Fibroblast of mammary gland (primary cell): ENCODE data around the gene C1QTNF5.
A peak's percentile ranks its signal among the peaks of the same experiment; 100 is the strongest.

Experiments
- DNase-seq: peaks from one replicate; pipeline ENCODE4 v3.0.0-alpha.2; 2010; ENCODE audit warnings: low read depth
- H3K4me3 ChIP-seq: 2 replicates; pipeline ENCODE4 v1.5.1; 2011; ENCODE audit warnings: low read depth, mild to moderate bottlenecking, low read length, moderate library complexity; ENCODE audit not compliant: control insufficient read depth
- CTCF ChIP-seq: conservative IDR thresholded peaks from 2 replicates; pipeline ENCODE4 v1.5.1; 2011; ENCODE audit warnings: low read depth, low read length, inconsistent platforms; ENCODE audit not compliant: control insufficient read depth, insufficient read depth

The C1QTNF5 gene

DNA sequence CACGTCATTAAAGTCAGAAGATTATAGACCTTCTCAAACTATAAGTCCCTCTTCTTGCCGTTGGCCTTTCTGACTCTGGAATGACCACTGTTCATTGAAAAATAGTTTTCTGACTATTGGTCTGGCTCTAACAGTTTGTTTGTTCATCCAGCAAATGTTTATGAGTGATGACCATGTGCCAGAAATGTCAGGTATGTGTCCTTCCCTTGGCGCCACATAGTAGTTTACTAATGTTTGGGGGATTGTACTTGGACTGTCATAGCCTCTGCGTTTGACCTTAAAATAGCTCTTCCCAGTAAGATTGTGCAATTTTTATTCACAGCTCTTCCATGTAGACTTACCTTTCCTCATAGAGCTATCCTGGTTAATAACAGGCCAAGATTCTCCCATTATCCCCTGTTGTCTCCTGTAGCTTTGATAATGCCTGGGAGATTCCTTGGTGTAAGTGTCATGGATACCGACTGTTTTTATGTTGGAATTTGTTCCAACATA, 37.4 kb downstream of the C1QTNF5 start:
- no peak overlapping the region for H3K4me3 ChIP-seq
- TF ChIP-seq CTCF = no peak
- no peak for DNase-seq

GRCh38 chr11:119300198-119300964, 40.3 kb downstream of the C1QTNF5 start:
- DNase-seq = no peak
- no peak overlapping the region for H3K4me3 ChIP-seq
- TF ChIP-seq CTCF = no peak

GRCh38 chr11:119299416-119299815, 41.3 kb downstream of the C1QTNF5 start:
- no peak for DNase-seq
- no peak for TF ChIP-seq CTCF

GRCh38 chr11:119298726-119299125, 42.0 kb downstream of the C1QTNF5 start:
- H3K4me3 ChIP-seq = no peak overlapping the region
- TF ChIP-seq CTCF = no peak
- DNase-seq = no peak

More at GRCh38 chr11:119299416-119299815, 41.3 kb downstream of the C1QTNF5 start:
- H3K4me3 ChIP-seq = no peak overlapping the region

- no peak overlapping the region for H3K4me3 ChIP-seq
- no peak for DNase-seq
- TF ChIP-seq CTCF = no peak
These were observed 42.7 kb downstream of the C1QTNF5 start for GRCh38 chr11:119297938-119298337.

DNA sequence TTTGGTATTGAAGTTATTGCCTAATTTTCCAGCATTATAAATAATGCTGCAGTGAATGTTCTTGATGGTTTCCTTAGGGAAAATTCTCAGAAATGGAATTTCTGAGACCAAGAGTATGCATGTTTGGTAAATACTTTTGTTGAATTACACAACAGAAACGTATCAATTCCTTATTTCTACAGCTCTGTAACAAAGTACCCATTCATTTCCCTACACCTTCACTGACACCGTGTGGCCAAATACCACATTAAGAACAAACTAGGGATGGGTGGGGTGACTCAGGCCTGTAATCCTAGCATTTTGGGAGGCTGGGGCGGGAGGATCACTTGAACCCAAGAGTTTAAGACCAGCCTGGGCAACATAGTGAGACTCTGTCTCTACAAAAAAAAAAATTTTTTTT, 45.5 kb downstream of the C1QTNF5 start:
- peak; percentile 37 for DNase-seq
- H3K4me3 ChIP-seq = no peak overlapping the region
- peak; percentile 16 for TF ChIP-seq CTCF
